Chondrocyte (in vitro differentiated cells): ENCODE results near the gene ANO6. TPM values are rescaled to one million over a fixed set of nuclear protein-coding genes. Genes with fewer than 3 reads are reported as not detected.
A peak's percentile ranks its signal among the peaks of the same experiment; 100 is the strongest.

Experiments used
- DNase-seq: peaks from one replicate; pipeline ENCODE4 v3.0.0; 2021; ENCODE audit warnings: mixed read lengths, low spot score
- H3K27ac Mint-ChIP-seq: one replicate; pipeline ENCODE4 v1.8.0; 2021; ENCODE audit warnings: mild to moderate bottlenecking, moderate library complexity, mixed read lengths; ENCODE audit not compliant: unreplicated experiment
- H3K27me3 Mint-ChIP-seq: 2 replicates; pipeline ENCODE4 v1.8.0; 2021; ENCODE audit warnings: low read depth, mixed read lengths
- H3K36me3 Mint-ChIP-seq: 2 replicates; pipeline ENCODE4 v1.8.0; 2021; ENCODE audit warnings: low read depth, mixed read lengths
- H3K4me1 Mint-ChIP-seq: 2 replicates; pipeline ENCODE4 v1.8.0; 2021; ENCODE audit warnings: low read depth, mild to moderate bottlenecking, mixed read lengths
- H3K4me3 Mint-ChIP-seq: one replicate; pipeline ENCODE4 v1.8.0; 2021; ENCODE audit warnings: mild to moderate bottlenecking, moderate library complexity, mixed read lengths; ENCODE audit not compliant: unreplicated experiment
- H3K9me3 Mint-ChIP-seq: 2 replicates; pipeline ENCODE4 v1.8.0; 2021; ENCODE audit warnings: low read depth, mixed read lengths
- total RNA-seq: library from RNA; stranded (reverse); gene quantifications from 3 replicates; pipeline ENCODE4 v1.2.1, GENCODE V29; 2021
- TF ChIP-seq, protein P1 (sequence below): fragments of 200-600 bp; sonication (generic); IDR thresholded peaks from 2 replicates; pipeline ENCODE4 v1.5.0; 2021; ENCODE audit warnings: antibody characterized with exemption, mild to moderate bottlenecking, moderate library complexity

Gene ANO6
- total RNA-seq, 1 donor from 2014 or later: 75.8 TPM

- Mint-ChIP-seq H3K9me3 (no peaks in the 10 kb centered on the region), H3K27me3 (no peaks in the 10 kb centered on the region)
Measured at GRCh38 chr12:45423931-45424330, 208.0 kb downstream of the ANO6 start.

GRCh38 chr12:45425426-45425825, 209.5 kb downstream of the ANO6 start:
- TF ChIP-seq, protein P1, sequence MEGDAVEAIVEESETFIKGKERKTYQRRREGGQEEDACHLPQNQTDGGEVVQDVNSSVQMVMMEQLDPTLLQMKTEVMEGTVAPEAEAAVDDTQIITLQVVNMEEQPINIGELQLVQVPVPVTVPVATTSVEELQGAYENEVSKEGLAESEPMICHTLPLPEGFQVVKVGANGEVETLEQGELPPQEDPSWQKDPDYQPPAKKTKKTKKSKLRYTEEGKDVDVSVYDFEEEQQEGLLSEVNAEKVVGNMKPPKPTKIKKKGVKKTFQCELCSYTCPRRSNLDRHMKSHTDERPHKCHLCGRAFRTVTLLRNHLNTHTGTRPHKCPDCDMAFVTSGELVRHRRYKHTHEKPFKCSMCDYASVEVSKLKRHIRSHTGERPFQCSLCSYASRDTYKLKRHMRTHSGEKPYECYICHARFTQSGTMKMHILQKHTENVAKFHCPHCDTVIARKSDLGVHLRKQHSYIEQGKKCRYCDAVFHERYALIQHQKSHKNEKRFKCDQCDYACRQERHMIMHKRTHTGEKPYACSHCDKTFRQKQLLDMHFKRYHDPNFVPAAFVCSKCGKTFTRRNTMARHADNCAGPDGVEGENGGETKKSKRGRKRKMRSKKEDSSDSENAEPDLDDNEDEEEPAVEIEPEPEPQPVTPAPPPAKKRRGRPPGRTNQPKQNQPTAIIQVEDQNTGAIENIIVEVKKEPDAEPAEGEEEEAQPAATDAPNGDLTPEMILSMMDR: no peak
- H3K27me3 Mint-ChIP-seq: no peaks in the 10 kb centered on the region
- no peak overlapping the region for H3K4me3 Mint-ChIP-seq
- H3K4me1 Mint-ChIP-seq: peaks cover 19% of the 10 kb centered on the region
- no peaks in the 10 kb centered on the region for H3K9me3 Mint-ChIP-seq
- peaks cover 44% of the 10 kb centered on the region for H3K36me3 Mint-ChIP-seq
- no peak for DNase-seq
- peak overlapping the region; percentile 66 for H3K27ac Mint-ChIP-seq

More at GRCh38 chr12:45423931-45424330, 208.0 kb downstream of the ANO6 start:
- Mint-ChIP-seq H3K4me3 (no peak overlapping the region), H3K4me1 (peaks cover 19% of the 10 kb centered on the region), H3K27ac (no peak overlapping the region), H3K36me3 (peaks cover 33% of the 10 kb centered on the region)
- TF ChIP-seq, protein P1: no peak
- no peak for DNase-seq

- H3K4me3 Mint-ChIP-seq: no peak overlapping the region
- DNase-seq: no peak
- H3K4me1 Mint-ChIP-seq: peaks cover 19% of the 10 kb centered on the region
- no peaks in the 10 kb centered on the region for H3K9me3 Mint-ChIP-seq
- no peaks in the 10 kb centered on the region for H3K27me3 Mint-ChIP-seq
- H3K36me3 Mint-ChIP-seq: peaks cover 45% of the 10 kb centered on the region
- TF ChIP-seq, protein P1: no peak
- H3K27ac Mint-ChIP-seq: no peak overlapping the region
Measured at GRCh38 chr12:45426294-45426693, 210.4 kb downstream of the ANO6 start.

DNA sequence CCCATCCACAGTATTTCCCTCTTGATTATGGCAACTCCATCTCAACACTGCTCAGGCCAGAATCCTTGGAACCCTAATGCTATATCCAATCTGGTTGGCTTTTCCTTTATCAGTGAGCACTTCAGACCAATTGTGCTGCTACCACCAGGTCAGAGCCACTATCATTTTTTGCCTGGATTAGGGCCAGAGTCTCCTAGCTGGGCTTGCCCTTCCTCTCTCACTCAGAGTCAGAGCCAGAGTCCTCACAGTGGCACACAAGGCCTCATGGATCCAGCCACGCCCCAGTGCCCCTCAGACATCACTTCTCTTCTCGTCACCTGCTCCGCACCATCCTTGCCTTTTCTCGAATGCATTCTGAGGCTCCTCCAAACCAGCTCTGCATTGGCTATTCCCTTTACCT, 211.1 kb downstream of the ANO6 start:
- TF ChIP-seq, protein P1: no peak

GRCh38 chr12:45429831-45430230, 213.9 kb downstream of the ANO6 start:
- H3K4me1 Mint-ChIP-seq: peaks cover 13% of the 10 kb centered on the region
- no peaks in the 10 kb centered on the region for H3K27me3 Mint-ChIP-seq
- peaks cover 40% of the 10 kb centered on the region for H3K36me3 Mint-ChIP-seq
- H3K27ac Mint-ChIP-seq: peak overlapping the region; percentile 28
- H3K4me3 Mint-ChIP-seq: no peak overlapping the region
- TF ChIP-seq, protein P1: no peak
- no peaks in the 10 kb centered on the region for H3K9me3 Mint-ChIP-seq
- DNase-seq: no peak

More for the DNA sequence above, 211.1 kb downstream of the ANO6 start:
- no peaks in the 10 kb centered on the region for H3K27me3 Mint-ChIP-seq
- peaks cover 47% of the 10 kb centered on the region for H3K36me3 Mint-ChIP-seq
- no peak overlapping the region for H3K27ac Mint-ChIP-seq
- DNase-seq: no peak
- no peak overlapping the region for H3K4me3 Mint-ChIP-seq
- H3K4me1 Mint-ChIP-seq: peaks cover 19% of the 10 kb centered on the region
- no peaks in the 10 kb centered on the region for H3K9me3 Mint-ChIP-seq
